ENCODE data around the gene TNIK. TPM values are rescaled to one million over a fixed set of nuclear protein-coding genes. Genes with fewer than 3 reads are reported as not detected.

TNIK gene
- total and polyA plus RNA-seq, 2 of the 4 experiments (the other 2 are of a cell fraction), result 3.4 to 6.3 TPM

DNA sequence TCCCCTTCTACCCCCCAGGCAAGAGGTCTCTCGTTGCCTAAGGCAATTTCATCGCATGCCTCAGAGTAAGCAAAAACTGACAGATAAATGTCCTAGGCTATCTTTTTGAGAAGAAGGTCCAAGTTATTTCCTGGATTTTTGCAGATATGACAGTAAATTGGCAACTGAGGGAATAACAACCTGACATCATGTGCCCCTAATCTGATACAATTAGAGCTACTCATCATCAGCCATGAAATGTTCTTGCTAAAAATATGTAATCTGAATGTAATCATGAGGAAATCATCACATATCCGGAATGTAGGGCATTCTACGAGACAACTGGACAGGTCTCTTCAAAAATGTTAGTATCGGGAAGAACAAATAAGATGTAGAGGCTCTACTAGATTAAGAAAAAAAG lies 44.1 kb downstream of the TNIK start:
- no peak overlapping the region for H3K4me3 ChIP-seq (ENCODE audit: insufficient read depth, low read depth, low read length)
- H3K4me1 ChIP-seq (ENCODE audit: control insufficient read depth, insufficient read depth, low read length), result peaks cover 11% of the 10 kb centered on the region
- no peaks in the 10 kb centered on the region for H4K20me1 ChIP-seq (ENCODE audit: insufficient read depth, low read length)
- 0 out of 2 replicates have a peak overlapping the region, but pooled peaks have one; percentile 29 for H3K18ac ChIP-seq (ENCODE audit: low read depth, low read length)
- dilution Hi-C loops (cut with HindIII; ENCODE audit: low sequenced_read_pairs, unreplicated experiment) (no loop called here), in situ Hi-C loops (cut with MboI; ENCODE audit: low sequenced_read_pairs) (no loop called here), intact Hi-C loops (cut with micrococcal nuclease) (no loop called here)
- CTCF ChIA-PET, result no interaction called here
- POLR2A ChIA-PET (ENCODE audit: unreplicated experiment), result interaction anchor here (0.6 kb wide), 1 partner anchor 9 kb away, joined by 3 read pairs; no protein-coding TSS in a partner anchor
- no peaks in the 10 kb centered on the region for H3K36me3 ChIP-seq (ENCODE audit: control insufficient read depth, insufficient read depth, low read length)
- no peak overlapping the region for H4K5ac ChIP-seq (ENCODE audit: low read depth, low read length)
- no peaks in the 10 kb centered on the region for H3K9me3 ChIP-seq (ENCODE audit: control insufficient read depth, insufficient read depth, low read length)
- no peak overlapping the region for H3K27ac ChIP-seq (ENCODE audit: insufficient read depth, low read length)
- no peak overlapping the region for H4K91ac ChIP-seq (ENCODE audit: insufficient read depth, low read depth, low read length)
- BruUV-seq (replicated peaks), result no TSS peak
- H3K79me1 ChIP-seq (ENCODE audit: low read depth in 1 of 2, low read length in 2 of 2), result no peaks in the 10 kb centered on the region; a peak in 1 of 4 replicates
- H2AFZ ChIP-seq (replicated peaks; ENCODE audit: low read length, poor library complexity), result no peak overlapping the region
- H3K23ac ChIP-seq (ENCODE audit: low read depth, low read length), result no peak overlapping the region
- no peak overlapping the region for H2BK120ac ChIP-seq (ENCODE audit: low read depth, low read length)
- no peak for ATAC-seq (ENCODE audit: low read depth)
- no peaks in the 10 kb centered on the region for H3K9me1 ChIP-seq (ENCODE audit: insufficient read depth, low read length)
- H2AK9ac ChIP-seq (replicated peaks; ENCODE audit: low read depth, low read length, poor library complexity), result no peak overlapping the region
- H2BK5ac ChIP-seq (ENCODE audit: low read depth, low read length, poor library complexity, severe bottlenecking), result no peak overlapping the region
- H4K8ac ChIP-seq (ENCODE audit: low read depth in 2 of 2, low read length in 2 of 2), result no peak overlapping the region
- H3K4ac ChIP-seq (ENCODE audit: low read depth, low read length), result no peak overlapping the region
- WGBS, 2 experiments (ENCODE audit: extremely low coverage in 2 of 2, insufficient read length in 1 of 2), result 67% methylated on average over 1 of the region's 5 CpGs; no CpG with 5 or more reads in 1 of the 2 experiments
- peak; percentile 33 for DNase-seq
- H3K27me3 ChIP-seq (ENCODE audit: control insufficient read depth, insufficient read depth, low read length), result no peaks in the 10 kb centered on the region
- H3K4me2 ChIP-seq (ENCODE audit: low read depth, low read length), result no peak overlapping the region
- H2BK20ac ChIP-seq (ENCODE audit: low read depth, low read length), result no peak overlapping the region
- H2BK15ac ChIP-seq (ENCODE audit: low read depth, low read length), result no peak overlapping the region
- H2AK5ac ChIP-seq (ENCODE audit: low read depth, low read length), result no peak overlapping the region
- TF ChIP-seq BHLHE40 (IDR thresholded peaks at IDR 0.05; ENCODE audit: low read depth, low read length) (no peak), MAZ (IDR thresholded peaks at IDR 0.05; ENCODE audit: borderline replicate concordance, low read depth, low read length) (no peak), NFE2L2 (IDR thresholded peaks at IDR 0.05; ENCODE audit: low read depth, low read length) (no peak), SMC3 (IDR thresholded peaks at IDR 0.05; ENCODE audit: low read depth, low read length) (no peak)
- TF ChIP-seq, protein P1, sequence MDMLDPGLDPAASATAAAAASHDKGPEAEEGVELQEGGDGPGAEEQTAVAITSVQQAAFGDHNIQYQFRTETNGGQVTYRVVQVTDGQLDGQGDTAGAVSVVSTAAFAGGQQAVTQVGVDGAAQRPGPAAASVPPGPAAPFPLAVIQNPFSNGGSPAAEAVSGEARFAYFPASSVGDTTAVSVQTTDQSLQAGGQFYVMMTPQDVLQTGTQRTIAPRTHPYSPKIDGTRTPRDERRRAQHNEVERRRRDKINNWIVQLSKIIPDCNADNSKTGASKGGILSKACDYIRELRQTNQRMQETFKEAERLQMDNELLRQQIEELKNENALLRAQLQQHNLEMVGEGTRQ (IDR thresholded peaks at IDR 0.05; ENCODE audit: low read depth, low read length), result no peak
- TF ChIP-seq, protein P2, sequence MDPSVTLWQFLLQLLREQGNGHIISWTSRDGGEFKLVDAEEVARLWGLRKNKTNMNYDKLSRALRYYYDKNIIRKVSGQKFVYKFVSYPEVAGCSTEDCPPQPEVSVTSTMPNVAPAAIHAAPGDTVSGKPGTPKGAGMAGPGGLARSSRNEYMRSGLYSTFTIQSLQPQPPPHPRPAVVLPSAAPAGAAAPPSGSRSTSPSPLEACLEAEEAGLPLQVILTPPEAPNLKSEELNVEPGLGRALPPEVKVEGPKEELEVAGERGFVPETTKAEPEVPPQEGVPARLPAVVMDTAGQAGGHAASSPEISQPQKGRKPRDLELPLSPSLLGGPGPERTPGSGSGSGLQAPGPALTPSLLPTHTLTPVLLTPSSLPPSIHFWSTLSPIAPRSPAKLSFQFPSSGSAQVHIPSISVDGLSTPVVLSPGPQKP (IDR thresholded peaks at IDR 0.05; ENCODE audit: borderline replicate concordance, low read depth, low read length), result no peak
- no peak overlapping the region for H3K9ac ChIP-seq (ENCODE audit: low read depth, low read length)
- no peak overlapping the region for H3K14ac ChIP-seq (replicated peaks; ENCODE audit: low read depth, low read length)
- H3K56ac ChIP-seq (ENCODE audit: extremely low read depth, insufficient read depth, low read length), result no peak overlapping the region

Data from IMR-90 (cell line).